Measurements from ENCODE around the gene ZNF804A.

- TF ChIP-seq CTCF (IDR thresholded peaks at IDR 0.05) (no peak), POLR2AphosphoS5 (IDR thresholded peaks at IDR 0.05) (no peak), POLR2A (IDR thresholded peaks at IDR 0.05) (no peak)
Observed at GRCh38 chr2:184890311-184890710, 292.0 kb downstream of the ZNF804A start.
